ENCODE results near the gene OTUD1. TPM values are rescaled to one million over a fixed set of nuclear protein-coding genes. Genes with fewer than 3 reads are reported as not detected.
"Not testable (repeated sequence)": the region's sequence is repeated elsewhere in the genome, so short reads cannot be mapped to it uniquely, and the experiment has no call there.

OTUD1 gene, protein sequence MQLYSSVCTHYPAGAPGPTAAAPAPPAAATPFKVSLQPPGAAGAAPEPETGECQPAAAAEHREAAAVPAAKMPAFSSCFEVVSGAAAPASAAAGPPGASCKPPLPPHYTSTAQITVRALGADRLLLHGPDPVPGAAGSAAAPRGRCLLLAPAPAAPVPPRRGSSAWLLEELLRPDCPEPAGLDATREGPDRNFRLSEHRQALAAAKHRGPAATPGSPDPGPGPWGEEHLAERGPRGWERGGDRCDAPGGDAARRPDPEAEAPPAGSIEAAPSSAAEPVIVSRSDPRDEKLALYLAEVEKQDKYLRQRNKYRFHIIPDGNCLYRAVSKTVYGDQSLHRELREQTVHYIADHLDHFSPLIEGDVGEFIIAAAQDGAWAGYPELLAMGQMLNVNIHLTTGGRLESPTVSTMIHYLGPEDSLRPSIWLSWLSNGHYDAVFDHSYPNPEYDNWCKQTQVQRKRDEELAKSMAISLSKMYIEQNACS
- total RNA-seq: 13.7 and 14.4 TPM in 2 replicates

DNA sequence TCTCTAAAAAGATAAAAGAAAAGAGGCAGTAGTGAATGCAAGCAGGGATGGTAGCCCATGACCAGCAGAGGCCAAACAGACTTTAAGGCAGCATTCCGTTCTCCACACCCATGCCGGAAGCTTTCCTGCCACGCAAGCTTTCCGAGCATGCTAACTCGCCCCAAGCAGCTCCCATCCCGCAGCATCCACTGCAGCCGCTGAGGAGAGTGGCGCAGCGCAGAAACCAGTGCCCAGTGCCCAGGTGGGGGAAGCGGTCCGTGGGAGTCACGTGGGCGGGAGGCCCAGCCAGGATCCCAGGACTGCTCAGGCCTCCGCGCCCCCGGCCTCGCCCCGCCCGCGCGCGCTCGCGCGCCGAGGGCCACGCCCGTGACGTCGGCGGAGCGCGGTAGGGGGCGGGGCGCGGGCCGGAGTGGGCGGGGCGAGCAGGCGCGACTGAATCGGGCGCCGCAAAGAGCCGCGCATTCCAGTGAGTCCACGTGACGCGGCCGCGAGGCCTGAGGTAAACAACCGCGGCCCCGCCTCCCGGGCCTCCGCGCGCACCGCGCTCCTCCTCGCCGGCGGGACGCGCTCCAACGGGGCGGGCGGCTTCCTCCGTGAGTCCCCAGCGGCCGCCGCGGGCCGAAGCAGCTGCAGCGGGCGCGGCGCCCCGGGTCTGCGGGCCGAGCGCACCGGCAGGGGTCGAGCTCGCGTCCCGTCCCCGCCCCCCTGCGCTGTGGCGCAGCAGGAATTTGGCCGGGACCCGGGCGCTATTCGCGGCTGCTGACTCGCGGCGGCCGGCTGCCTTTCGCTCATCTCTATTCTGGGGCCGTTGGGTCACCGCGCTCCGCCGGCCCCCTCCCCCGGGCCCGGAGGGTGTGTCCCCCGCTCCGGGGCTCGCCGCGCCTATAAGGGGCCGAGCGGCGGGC is at the start of gene OTUD1:
TSS of gene OTUD1 (plus strand) at position 529 of the 905 bp plus-strand sequence. CDS start 383 bp downstream, outside the sequence.
- no peaks in the 10 kb centered on the region for H3K27me3 ChIP-seq (ENCODE audit: control insufficient read depth, insufficient read depth, low read length)
- peak within 1 kb of the TSS; percentile 71 for H3K4me3 ChIP-seq (ENCODE audit: low read depth, low read length)
- no peaks in the 10 kb centered on the region for H3K36me3 ChIP-seq (ENCODE audit: control insufficient read depth, insufficient read depth, low read length)
- peak; percentile 64 for DNase-seq (ENCODE audit: low read depth)
- TF ChIP-seq CTCF (IDR thresholded peaks at IDR 0.05; ENCODE audit: insufficient read depth, low read length, poor library complexity, severe bottlenecking): peak; percentile 8

DNA sequence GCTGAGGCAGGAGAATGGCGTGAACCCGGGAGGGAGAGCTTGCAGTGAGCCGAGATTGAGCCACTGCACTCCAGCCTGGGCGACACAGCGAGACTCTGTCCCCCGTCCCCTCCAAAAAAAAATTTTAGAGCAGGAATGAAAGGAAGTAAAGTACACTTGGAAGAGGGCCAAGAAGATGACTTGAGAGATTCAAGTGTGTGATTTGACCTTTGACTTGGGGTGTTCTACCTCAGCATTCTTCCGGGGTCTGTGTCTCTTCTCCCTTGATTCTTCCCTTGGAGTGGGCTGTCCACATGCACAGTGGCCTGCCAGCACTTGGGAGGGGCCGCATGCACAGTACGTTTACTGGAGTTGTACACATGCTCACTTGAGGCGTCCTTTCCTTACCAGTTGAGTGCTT is 48.5 kb upstream of the OTUD1 start:
- DNase-seq (ENCODE audit: low read depth); H3K4me3 ChIP-seq (ENCODE audit: low read depth, low read length); H3K27me3 ChIP-seq (ENCODE audit: control insufficient read depth, insufficient read depth, low read length); H3K36me3 ChIP-seq (ENCODE audit: control insufficient read depth, insufficient read depth, low read length): not testable (repeated sequence)

DNA sequence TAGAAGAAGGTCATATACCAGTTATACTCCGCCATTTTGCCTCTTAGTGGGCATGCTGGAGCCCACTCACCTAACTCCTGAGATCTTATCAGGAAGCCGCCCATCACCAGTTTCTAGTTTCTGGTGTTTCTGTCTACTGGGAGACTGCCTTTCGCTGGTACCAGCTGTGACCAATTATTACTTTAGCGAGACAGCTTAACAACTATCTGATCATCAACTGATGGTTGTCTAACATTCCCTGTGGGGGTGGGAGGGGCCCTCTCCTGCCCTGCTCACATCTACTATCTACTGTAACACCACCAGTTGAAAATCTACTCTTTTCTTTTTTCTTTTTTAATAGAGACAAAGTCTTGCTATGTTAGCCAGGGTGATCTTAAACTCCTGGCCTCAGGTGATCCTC is 48.1 kb upstream of the OTUD1 start:
- Histone ChIP-seq H3K36me3 (ENCODE audit: control insufficient read depth, insufficient read depth, low read length) (no peaks in the 10 kb centered on the region), H3K27me3 (ENCODE audit: control insufficient read depth, insufficient read depth, low read length) (no peaks in the 10 kb centered on the region), H3K4me3 (ENCODE audit: low read depth, low read length) (no peak overlapping the region)
- no peak for TF ChIP-seq CTCF (IDR thresholded peaks at IDR 0.05; ENCODE audit: insufficient read depth, low read length, poor library complexity, severe bottlenecking)
- DNase-seq (ENCODE audit: low read depth): no peak

DNA sequence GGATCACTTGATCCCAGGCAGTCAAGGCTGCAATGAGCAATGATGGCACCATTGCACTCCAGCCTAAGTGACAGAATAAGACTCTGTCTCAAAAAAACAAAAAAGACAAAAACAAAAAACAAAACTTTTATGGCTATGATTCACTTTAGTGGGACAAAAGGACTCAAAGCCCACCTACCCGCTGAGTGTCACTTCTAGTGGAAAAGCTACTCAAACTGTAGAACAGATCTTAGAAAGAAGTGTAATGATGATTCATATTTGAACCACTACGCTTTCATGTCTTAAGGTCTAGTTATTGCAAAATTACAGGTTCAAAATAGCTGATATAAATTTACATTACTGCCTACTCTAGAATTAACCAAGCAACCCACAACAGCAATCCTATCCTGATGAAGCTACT is 47.1 kb upstream of the OTUD1 start:
- Histone ChIP-seq H3K36me3 (ENCODE audit: control insufficient read depth, insufficient read depth, low read length) (no peaks in the 10 kb centered on the region), H3K4me3 (ENCODE audit: low read depth, low read length) (no peak overlapping the region), H3K27me3 (ENCODE audit: control insufficient read depth, insufficient read depth, low read length) (no peaks in the 10 kb centered on the region)
- DNase-seq (ENCODE audit: low read depth): no peak
- no peak for TF ChIP-seq CTCF (IDR thresholded peaks at IDR 0.05; ENCODE audit: insufficient read depth, low read length, poor library complexity, severe bottlenecking)

- Histone ChIP-seq H3K36me3 (ENCODE audit: control insufficient read depth, insufficient read depth, low read length) (no peaks in the 10 kb centered on the region), H3K27me3 (ENCODE audit: control insufficient read depth, insufficient read depth, low read length) (no peaks in the 10 kb centered on the region), H3K4me3 (ENCODE audit: low read depth, low read length) (no peak overlapping the region)
- DNase-seq (ENCODE audit: low read depth): no peak
- no peak for TF ChIP-seq CTCF (IDR thresholded peaks at IDR 0.05; ENCODE audit: insufficient read depth, low read length, poor library complexity, severe bottlenecking)
Observed at GRCh38 chr10:23395017-23395416, 43.9 kb upstream of the OTUD1 start.

DNA sequence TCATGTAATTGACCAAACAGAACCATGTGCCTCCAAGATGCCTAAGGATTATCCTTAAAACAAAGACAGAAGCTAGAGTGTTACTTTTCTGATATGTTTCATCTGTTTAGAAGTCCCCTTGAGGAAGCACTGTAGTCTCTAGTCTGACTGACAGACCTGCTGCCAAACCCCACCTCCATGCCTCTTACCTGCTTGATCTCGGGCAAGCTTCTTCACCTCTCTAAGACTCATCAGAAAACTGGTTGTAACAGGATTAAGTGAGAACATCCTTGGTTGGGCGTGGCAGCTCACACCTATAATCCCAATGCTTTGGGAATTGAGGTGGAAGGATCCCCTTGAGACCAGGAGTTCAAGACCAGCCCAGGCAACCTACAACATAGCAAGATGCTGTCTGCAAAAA is 42.2 kb upstream of the OTUD1 start:
- H3K36me3 ChIP-seq (ENCODE audit: control insufficient read depth, insufficient read depth, low read length): no peaks in the 10 kb centered on the region
- DNase-seq (ENCODE audit: low read depth): no peak
- H3K27me3 ChIP-seq (ENCODE audit: control insufficient read depth, insufficient read depth, low read length): no peaks in the 10 kb centered on the region
- no peak overlapping the region for H3K4me3 ChIP-seq (ENCODE audit: low read depth, low read length)
- TF ChIP-seq CTCF (IDR thresholded peaks at IDR 0.05; ENCODE audit: insufficient read depth, low read length, poor library complexity, severe bottlenecking): no peak
